D721Med (cell line): ENCODE data around the gene LRRC59.

Experiments used
- DNase-seq: peaks from one replicate; pipeline ENCODE4 v3.0.0; 2011; ENCODE audit warnings: low spot score; ENCODE audit not compliant: insufficient read length
- FAIRE-seq: peaks from 2 replicates; lab custom pipeline; 2011; peaks lifted over from hg19 to GRCh38; lab: Jason Lieb, UNC
- CTCF ChIP-seq: IDR thresholded peaks from 2 replicates; pipeline ENCODE4 v1.5.1; 2012; ENCODE audit warnings: mild to moderate bottlenecking, control low read depth; ENCODE audit not compliant: insufficient read depth; ENCODE audit errors: missing control alignments

LRRC59 gene

GRCh38 chr17:50394711-50395110, 2.6 kb downstream of the LRRC59 start:
- DNase-seq = no peak
- FAIRE-seq = no peak
- no peak for TF ChIP-seq CTCF

- FAIRE-seq (no peak), DNase-seq (no peak)
- TF ChIP-seq CTCF = no peak
Observed at GRCh38 chr17:50393700-50394099, 3.6 kb downstream of the LRRC59 start.

- DNase-seq (no peak), FAIRE-seq (no peak)
- TF ChIP-seq CTCF = no peak
Observed at GRCh38 chr17:50392621-50393020, 4.7 kb downstream of the LRRC59 start.

GRCh38 chr17:50389534-50389933, 7.8 kb downstream of the LRRC59 start:
- DNase-seq (no peak), FAIRE-seq (no peak)
- no peak for TF ChIP-seq CTCF

- FAIRE-seq (no peak), DNase-seq (no peak)
- TF ChIP-seq CTCF = no peak
Observed at GRCh38 chr17:50388728-50389127, 8.6 kb downstream of the LRRC59 start.

- no peak for TF ChIP-seq CTCF
- no peak for FAIRE-seq
Observed at GRCh38 chr17:50386510-50386909, 10.8 kb downstream of the LRRC59 start.

GRCh38 chr17:50382931-50383330, 14.4 kb downstream of the LRRC59 start:
- DNase-seq (no peak), FAIRE-seq (no peak)
- TF ChIP-seq CTCF = no peak

More at GRCh38 chr17:50386510-50386909, 10.8 kb downstream of the LRRC59 start:
- no peak for DNase-seq
